AG04450 (cell line): Measurements from ENCODE around the gene FAM131B. TPM values are rescaled to one million over a fixed set of nuclear protein-coding genes. Genes with fewer than 3 reads are reported as not detected.

Experiments
- CTCF ChIA-PET: fragments of 300-600, 350-600 bp; formaldehyde crosslinking; extraction: SDS; loops from one replicate; lab custom pipeline; 2022; ENCODE audit warnings: antibody characterized with exemption, inconsistent platforms; lab: Charles Lee
- POLR2A ChIA-PET: fragments of 350-600 bp; formaldehyde crosslinking; extraction: SDS; loops from one replicate; lab custom pipeline; 2021; ENCODE audit warnings: antibody characterized with exemption, inconsistent platforms; lab: Yijun Ruan, JAX
- DNase-seq: peaks from one replicate; pipeline ENCODE4 v3.0.0-alpha.2; 2011; ENCODE audit warnings: low read depth, low spot score
- H3K27ac ChIP-seq: one replicate; pipeline ENCODE4 v1.5.1; 2012; ENCODE audit warnings: low read depth, low read length, control low read depth
- H3K27me3 ChIP-seq: one replicate; pipeline ENCODE4 v1.6.0; 2012; ENCODE audit warnings: low read length; ENCODE audit not compliant: control insufficient read depth, insufficient read depth
- H3K4me3 ChIP-seq: 2 replicates; pipeline ENCODE4 v1.5.1; 2011; ENCODE audit warnings: mild to moderate bottlenecking, low read depth, low read length, control low read depth
- H3K9me3 ChIP-seq: 2 replicates; pipeline ENCODE4 v1.5.1; 2012; ENCODE audit warnings: low read length; ENCODE audit not compliant: control insufficient read depth, insufficient read depth
- polyA plus RNA-seq: library from polyadenylated mRNA; depleted of rRNA; stranded (reverse); fragments of >200 nt; gene quantifications from 2 replicates; pipeline ENCODE4 v1.2.3, GENCODE V29; 2011
- TF ChIP-seq, protein P1 (sequence below): IDR thresholded peaks from 2 replicates; pipeline ENCODE4 v1.5.1; 2011; ENCODE audit warnings: low read depth, low read length, control low read depth, inconsistent platforms

FAM131B gene
- polyA plus RNA-seq, 1 experiment = 3.1 TPM

DNA sequence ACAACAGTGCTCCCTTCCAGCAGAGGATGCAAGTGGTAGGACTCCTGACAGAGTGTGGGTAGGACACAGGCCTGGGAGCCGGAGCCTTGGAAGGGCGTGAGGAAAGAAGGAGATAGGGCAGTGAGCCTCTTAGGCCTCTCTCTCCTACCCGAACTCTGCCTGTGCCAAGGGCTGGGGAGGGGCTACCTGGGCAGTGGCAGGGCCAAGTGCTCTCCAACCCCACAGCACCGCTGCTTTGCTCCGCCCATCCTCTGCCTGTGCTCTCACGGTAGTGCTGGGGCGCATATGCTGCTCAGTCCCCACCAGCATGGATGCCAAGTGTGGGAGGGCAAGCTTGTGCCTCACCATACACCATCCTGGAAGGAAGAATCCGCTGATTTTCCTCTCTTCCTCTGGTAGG lies 7.5 kb downstream of the FAM131B start:
- Histone ChIP-seq H3K4me3 (no peak overlapping the region), H3K9me3 (no peaks in the 10 kb centered on the region), H3K27me3 (peaks cover 13% of the 10 kb centered on the region), H3K27ac (no peak overlapping the region)
- TF ChIP-seq, protein P1, sequence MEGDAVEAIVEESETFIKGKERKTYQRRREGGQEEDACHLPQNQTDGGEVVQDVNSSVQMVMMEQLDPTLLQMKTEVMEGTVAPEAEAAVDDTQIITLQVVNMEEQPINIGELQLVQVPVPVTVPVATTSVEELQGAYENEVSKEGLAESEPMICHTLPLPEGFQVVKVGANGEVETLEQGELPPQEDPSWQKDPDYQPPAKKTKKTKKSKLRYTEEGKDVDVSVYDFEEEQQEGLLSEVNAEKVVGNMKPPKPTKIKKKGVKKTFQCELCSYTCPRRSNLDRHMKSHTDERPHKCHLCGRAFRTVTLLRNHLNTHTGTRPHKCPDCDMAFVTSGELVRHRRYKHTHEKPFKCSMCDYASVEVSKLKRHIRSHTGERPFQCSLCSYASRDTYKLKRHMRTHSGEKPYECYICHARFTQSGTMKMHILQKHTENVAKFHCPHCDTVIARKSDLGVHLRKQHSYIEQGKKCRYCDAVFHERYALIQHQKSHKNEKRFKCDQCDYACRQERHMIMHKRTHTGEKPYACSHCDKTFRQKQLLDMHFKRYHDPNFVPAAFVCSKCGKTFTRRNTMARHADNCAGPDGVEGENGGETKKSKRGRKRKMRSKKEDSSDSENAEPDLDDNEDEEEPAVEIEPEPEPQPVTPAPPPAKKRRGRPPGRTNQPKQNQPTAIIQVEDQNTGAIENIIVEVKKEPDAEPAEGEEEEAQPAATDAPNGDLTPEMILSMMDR = no peak
- DNase-seq = no peak
- POLR2A ChIA-PET = no interaction called here
- CTCF ChIA-PET = interaction anchor here (1.0 kb wide), 1 partner anchor 114 kb away, joined by 3 read pairs; no protein-coding TSS in a partner anchor

DNA sequence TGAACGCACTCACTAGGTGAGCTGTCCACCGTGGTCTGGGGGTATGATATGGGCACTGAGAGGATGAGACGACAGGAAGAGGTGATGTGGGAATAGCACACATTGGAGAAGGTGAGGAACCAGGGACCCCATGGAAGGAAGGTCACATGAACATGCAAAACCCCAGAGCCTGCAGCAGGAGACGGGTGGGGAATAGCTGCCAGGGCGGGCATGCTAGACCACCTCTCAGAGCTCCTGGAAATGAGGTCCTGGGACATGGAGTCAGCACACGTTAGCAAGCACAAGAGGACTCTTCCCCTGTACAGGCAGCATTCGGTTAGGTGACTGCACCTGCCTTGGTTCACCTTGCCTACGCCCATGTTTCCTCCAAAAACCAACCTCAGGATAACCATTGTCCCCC lies 8.1 kb downstream of the FAM131B start:
- Histone ChIP-seq H3K27me3 (peaks cover 18% of the 10 kb centered on the region), H3K4me3 (no peak overlapping the region), H3K27ac (no peak overlapping the region), H3K9me3 (no peaks in the 10 kb centered on the region)
- ChIA-PET POLR2A (interaction anchor here (0.6 kb wide), 1 partner anchor 18 kb away, joined by 3 read pairs; no protein-coding TSS in a partner anchor), CTCF (interaction anchor here (1.0 kb wide), 1 partner anchor 113 kb away, joined by 3 read pairs; no protein-coding TSS in a partner anchor)
- TF ChIP-seq, protein P1 = no peak
- DNase-seq = no peak

DNA sequence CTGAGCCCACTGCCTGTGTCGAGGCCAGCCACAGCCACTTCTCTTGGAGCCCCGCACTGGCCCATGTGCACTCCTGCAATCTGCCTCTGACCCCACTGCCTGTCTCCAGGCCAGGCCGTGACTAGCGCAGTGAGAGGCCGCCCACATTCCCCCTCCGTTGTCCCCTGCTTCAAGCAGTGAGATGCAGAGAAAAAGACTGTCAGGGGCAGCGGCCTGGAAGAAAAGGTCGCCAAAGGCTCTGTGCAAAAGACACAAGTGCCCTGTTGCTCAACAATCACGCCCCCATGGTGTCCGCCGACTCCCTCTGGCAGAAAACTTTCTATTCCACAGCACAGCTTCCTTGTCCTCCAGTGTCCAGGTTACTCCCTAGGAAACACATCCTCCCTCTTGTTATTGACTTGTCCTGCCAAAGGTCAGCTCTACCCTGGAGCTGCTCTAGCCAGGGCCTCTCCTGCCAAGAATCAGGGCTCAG lies 9.9 kb downstream of the FAM131B start:
- POLR2A ChIA-PET = no interaction called here
- DNase-seq = no peak

DNA sequence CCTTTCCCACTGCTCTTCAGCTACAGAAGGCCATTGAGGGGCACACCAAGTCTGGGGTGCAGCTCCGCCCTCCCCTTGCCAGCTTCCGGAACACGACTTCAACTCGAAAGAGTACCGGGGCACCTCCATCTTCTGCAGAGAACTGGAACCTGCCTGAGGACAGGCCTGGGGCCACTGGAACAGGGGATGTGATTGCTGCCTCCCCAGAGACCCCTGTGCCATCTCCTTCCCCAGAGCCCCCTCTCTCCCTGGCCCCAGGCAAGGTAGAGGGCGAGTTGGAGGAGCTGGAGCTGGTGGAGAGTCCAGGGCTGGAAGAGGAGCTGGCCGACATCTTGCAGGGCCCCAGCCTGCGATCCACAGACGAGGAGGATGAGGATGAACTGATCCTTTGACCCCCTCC lies 10.9 kb downstream of the FAM131B start:
- POLR2A ChIA-PET = no interaction called here
- DNase-seq = no peak
- TF ChIP-seq, protein P1 = no peak
- Histone ChIP-seq H3K27me3 (peaks cover 39% of the 10 kb centered on the region), H3K4me3 (no peak overlapping the region), H3K27ac (no peak overlapping the region), H3K9me3 (no peaks in the 10 kb centered on the region)
- CTCF ChIA-PET = no interaction called here

More for the DNA sequence above, 9.9 kb downstream of the FAM131B start:
- Histone ChIP-seq H3K27me3 (peaks cover 31% of the 10 kb centered on the region), H3K4me3 (no peak overlapping the region), H3K27ac (no peak overlapping the region), H3K9me3 (no peaks in the 10 kb centered on the region)
- TF ChIP-seq, protein P1 = no peak
- CTCF ChIA-PET = no interaction called here

DNA sequence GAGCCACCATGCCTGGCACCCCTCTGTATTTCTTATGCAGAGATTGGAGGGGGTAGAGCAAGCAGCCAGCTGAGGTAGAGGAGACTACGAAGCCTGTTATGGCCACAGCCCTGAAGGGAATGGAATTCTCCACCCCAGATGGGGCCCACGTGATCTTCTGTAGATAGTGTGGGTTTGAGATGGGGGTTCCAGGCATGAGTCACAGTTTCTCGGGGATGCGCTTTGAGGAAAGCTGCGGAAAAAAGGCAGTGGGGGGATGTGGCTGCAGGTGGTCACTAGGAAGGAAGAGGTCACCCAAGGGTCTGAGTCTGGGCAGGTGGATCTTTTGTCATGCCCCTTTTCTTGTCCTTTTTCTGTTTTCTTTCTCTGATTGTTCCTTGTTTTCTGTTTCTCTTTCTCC lies 11.5 kb downstream of the FAM131B start:
- Histone ChIP-seq H3K27ac (no peak overlapping the region), H3K27me3 (peaks cover 35% of the 10 kb centered on the region), H3K4me3 (no peak overlapping the region), H3K9me3 (no peaks in the 10 kb centered on the region)
- TF ChIP-seq, protein P1 = no peak
- POLR2A ChIA-PET = no interaction called here
- no peak for DNase-seq
- CTCF ChIA-PET = no interaction called here
